KG1 (cell line): Measurements from ENCODE around the gene GALM.
"Not testable (repeated sequence)": the region's sequence is repeated elsewhere in the genome, so short reads cannot be mapped to it uniquely, and the experiment has no call there.

ENCODE experiments used
- DNase-seq: peaks from one replicate; lab custom pipeline; 2025; lab: John Stamatoyannopoulos, UW

The GALM gene

DNA sequence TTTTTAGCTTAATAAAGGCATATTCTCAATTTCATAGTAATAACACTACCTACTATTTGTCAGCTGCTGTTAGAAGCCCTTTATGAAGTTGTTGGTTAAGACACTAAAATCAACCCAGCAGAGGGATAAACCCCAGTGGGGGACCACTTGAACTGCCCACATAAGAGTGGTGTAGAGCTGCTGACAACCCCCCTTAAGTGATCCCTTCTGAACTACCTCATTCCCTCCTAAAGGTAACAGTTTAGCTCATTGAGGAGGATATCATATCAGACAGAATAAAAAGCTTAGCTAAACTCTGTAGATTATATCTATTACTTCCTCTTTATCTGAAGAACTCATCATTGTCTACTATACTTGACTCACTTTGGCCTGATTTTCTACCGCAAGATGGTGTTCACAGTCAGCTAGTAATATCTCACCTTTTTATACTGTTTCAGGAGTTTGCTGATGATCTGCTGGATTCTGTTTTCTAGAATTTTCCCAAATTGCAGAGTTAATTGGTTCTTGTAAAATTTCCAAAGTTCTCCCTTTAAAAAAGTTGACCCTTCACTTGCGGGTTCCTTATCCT, 16.2 kb downstream of the GALM start:
- DNase-seq: no peak

DNA sequence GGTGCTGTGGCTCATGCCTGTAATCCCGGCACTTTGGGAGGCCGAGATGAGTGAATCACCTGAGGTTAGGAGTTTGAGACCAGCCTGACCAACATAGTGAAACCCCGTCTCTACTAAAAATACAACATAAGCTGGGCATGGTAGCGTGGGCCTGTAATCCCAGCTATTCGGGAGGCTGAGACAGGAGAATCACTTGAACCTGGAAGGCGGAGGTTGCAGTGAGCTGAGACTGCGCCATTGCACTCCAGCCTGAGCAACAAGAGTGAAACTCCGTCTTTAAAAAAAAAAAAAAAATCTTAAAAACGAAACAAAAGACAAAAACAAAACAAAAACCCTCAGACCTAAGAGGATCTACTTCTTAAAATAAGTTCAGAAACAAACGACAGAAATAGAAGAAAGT, 16.7 kb downstream of the GALM start:
- not testable (repeated sequence) for DNase-seq

DNA sequence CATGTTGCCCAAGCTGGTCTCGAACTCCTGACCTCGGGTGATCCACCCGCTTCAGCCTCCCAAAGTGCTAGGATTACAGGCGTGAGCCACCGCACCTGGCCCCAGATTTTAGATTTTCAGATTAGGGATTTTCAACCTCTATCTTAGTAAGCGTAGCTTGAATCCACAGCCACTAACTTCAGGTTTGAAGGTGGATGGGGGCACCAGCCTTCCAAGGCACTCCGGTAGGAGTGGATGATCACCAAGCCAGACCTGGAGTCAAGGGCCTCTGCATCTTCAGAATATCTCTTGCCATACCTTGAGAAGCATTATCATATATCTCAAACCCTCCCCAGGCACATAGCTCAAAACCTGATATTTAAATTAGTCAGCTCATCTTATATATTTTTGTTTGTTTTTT, 17.9 kb downstream of the GALM start:
- DNase-seq: no peak

DNA sequence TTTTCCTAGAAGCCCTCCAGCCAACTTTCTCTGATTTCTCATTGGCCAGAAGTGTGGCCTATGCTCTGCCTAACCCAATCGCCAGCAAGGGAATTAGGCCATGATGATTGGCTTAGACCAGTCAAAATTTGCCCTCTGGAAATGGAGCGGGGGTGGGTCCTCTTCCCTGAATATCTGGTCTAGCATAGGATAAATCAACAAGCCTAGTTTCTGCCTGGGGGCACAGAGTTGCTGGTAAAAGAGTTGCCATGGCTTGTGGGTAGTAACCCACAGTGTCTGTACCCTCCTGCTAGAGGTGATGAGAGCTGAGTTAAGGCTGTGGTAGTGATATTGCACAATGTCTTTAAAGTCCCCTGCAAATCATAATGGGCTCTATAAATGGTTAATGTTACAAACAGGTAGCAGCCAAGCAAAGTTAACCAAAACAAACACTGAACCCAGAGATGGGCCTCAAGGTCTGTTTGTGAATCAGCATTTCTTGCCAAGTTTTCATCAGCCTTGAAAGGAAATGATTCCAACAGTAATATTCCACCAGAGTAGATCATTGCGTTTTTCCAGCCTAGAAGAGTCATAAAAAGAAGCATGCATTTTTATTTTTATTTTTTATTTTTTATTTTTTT, 19.3 kb downstream of the GALM start:
- no peak for DNase-seq

DNA sequence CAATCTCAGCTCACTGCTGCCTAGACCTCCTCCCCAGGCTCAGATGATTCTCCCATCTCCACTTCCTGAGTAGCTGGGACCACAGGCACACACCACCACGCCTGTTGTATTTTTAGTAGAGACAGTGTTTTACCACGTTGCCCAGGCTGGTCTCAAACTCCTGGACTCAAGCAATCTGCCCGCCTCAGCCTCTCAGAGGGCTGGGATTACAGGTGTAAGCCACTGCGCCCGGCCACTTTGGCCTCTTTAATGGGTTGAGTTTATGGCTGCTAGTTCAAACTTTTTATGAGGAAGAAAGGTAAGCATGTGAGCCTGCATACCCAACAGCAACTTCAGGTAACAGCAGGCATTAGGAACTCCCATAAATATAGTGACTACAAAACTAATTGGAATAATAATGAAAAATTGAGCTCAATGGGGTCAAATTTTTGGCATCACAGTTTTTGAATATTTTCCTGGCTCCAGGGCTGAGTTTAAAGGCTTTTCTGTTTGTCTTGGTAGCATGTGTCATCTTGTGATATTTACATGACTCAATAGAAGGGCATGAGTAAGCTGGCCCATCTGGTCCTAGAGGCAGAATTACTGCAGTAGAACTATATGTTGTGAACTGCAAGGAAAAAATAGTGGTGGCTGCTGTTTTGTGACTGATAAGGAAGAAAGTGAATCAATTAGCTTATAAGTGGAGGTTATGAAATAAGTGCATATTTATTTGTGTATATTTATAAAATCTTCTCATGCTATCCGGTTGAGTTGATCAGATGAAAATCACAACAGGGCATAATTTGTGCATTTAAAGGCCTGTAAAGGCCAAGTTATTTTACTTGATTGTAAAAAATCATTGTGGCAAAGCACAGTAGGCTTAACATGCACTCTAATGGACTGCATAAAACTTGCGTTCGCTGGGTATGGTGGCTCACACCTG, 24.8 kb downstream of the GALM start:
- no peak for DNase-seq

DNA sequence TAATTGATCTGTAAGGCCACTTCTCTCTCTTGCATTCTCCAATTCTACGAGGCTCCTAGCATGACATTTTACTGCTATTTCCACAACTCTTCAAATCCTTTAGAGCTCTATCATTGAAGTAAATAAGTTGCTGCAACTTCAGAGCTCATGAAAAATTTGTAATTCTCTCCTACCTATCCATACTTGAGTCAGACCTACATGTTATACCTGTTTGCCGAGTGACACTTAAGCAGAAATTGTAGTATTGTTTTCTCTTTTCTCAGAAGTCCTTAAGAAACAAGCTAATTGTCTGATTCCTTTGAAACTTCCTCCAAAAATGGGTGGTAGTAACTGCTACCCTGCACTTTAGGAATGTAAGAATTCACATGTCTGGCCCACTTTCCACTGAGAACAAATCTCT, 26.1 kb downstream of the GALM start:
- no peak for DNase-seq

DNA sequence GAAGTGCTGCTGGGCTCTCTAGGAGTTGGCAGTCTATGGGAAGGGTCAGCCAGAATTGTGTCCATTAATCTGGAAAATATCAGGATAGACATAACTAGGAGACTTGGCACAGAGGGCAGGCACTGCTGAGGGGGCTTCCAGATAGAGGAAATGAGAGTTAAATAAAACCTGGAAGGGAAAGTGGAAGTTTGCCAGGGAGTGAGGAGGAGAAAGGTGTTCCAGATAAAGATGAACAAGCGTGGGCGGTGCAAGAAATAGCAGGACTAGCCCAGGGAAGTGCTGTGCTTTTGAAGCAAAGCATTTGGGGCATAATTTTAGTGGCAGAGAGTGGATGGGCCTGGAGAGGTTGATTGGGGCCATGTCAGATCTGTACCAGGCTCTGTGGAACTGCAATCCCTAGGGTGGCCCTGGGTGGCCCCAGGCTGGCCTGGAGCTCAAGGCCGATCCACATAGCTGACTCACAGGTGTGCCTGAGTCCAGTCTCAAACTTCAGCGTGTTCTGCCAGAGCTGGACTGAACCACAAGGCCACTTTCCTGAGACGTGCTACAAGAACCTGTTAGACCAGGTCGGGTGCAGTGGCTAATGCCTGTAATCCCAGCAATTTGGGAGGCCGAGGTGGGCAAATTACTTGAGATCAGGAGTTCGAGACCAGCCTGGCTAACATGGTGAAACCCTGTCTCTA, 26.9 kb downstream of the GALM start:
- no peak for DNase-seq

DNA sequence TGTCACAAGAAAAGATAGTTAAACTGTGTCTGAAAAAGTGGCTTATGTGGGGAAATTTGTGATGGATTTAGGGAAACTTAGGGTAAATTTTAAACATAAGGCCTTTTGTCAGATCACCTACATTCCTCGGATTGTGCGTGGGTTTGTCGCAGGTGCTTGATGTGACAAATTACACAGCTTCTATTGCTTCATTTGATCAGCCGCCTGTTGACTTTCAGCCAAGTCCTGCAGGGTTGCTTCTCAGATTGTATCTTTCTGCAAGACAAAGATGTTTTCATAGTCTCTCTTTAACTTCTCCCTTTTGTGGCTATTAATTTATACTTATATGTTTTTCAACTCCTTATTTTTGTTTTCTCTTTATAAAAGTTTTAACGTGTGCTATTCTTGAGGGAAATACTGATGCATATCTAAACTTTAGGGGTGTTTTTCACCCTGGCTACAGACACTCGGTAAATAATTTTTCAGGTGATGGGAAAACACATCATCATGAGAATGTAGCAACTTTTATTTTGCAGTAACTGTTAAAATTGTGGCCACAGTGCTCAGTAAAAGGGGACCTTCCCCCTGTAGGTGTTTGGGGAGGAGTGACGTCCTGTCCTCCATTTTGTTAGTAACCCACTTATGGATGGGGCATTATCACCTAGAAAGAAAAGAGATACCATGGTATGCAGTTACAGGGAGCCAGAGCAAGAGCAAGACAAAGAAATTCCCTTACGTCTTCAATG, 31.4 kb downstream of the GALM start:
- no peak for DNase-seq

DNA sequence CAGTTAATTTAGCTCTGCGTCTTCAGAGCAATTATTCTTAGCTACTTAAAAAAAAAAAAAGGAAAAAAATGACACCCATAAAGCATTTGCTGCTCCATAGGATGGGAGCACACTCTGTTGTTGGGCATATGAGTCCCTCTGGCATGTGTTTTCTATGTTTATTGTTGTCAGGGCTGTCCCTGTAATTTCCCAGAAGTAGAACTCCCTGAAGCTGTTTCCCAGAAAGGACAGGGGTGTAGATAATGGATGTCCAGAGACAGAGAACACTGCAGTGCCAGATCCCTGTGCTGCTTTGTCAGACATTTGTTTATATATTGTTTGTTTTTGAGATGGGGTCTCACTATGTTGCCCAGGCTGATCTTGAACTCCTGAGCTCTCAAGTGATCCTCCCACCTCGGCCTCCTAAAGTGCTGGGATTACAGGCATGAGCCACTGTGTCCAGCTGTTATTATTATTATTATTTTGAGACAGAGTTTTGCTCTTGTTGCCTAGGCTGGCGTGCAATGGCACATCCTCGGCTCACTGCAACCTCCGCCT, 32.6 kb downstream of the GALM start:
- DNase-seq: no peak

DNA sequence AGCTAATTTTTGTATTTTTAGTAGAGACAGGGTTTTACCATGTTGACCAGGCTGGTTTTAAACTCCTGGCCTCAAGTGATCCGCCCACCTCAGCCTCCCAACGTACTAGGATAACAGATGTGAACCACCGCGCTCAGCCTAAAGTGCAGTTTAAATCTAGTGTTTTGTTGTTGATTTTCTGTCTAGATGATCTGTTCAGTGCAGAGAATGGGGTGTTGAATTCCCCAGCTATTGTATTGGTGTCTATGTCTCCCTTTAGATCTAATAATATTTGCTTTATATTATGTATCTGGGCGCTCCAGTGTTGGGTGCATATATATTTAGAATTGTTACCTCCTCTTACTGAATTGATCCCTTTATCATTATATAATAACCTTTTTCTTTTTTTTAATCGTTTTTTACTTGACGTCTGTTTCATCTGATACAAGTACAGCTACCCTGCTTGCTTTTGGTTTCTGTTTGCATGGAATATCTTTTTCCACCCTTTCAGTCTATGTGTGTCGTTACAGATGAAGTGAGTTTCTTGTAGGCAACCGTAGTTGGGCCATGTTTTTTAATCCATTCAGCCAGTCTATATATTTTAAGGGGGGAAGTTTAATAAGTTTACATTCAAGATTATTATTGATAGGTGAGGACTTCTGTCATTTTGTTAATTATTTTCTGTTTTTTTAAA, 34.3 kb downstream of the GALM start:
- no peak for DNase-seq

DNA sequence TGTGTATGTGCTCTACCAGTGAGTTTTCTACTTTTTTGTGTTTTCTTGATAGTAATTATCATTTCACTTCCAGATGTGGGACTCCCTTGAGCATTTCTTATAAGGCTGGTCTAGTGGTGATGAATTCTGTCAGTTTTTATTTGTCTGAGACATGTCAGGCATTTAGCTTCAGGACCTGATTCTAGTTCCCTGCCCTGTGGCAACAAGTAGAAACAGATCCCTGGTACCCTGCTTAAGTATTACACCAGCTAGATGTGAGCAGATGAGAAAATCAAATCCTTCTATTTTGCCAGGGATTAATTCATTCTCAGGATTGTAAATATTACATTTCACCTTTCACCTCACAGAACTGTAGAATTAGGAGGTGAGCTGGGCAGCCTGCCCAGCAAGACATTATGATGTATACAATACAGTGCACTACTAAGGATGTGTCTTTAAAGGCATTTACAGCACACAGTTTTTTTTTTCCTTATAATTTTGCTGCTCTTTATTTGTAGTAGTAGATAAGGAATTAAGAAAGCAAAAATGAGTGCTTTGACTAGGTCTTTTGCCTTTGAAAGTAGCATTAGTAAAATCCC, 35.1 kb downstream of the GALM start:
- no peak for DNase-seq

DNA sequence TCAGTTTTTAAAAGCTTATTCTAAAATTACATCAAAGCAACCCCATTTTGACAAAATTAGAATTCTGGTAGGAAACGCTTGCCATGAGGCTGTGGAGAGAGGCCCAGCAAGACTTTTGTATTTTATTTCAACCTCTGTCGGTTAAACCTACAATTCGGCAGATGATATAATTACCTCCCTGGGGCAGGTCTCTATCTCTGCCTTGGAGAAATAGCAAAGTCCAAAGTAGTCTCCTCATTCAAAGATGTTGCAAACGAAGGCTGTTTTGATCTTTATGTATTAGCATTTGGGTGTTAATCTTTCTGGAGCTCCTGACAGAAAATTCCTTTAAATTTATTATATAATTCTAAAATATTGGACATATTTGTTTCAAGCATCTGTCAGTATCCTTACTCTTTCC, 35.6 kb downstream of the GALM start:
- no peak for DNase-seq

DNA sequence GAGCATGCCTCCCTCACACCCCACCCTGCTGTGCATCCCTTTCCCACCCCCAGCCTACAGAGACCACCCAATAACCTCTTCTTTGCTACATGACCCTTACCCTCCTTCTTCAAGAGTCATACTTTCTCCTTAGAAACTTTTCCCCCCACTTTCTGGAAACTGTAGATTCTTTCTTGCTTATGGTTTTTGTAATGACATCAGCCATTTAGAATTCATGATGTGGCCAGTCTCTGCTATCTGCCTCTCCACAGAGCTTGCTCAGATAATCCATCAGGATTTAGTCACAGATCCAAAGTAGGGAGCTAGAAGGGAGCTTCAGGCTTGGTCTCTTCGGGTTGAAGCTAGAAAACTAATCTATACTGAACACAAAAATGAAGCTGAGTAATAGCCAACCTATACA, 36.5 kb downstream of the GALM start:
- no peak for DNase-seq

DNA sequence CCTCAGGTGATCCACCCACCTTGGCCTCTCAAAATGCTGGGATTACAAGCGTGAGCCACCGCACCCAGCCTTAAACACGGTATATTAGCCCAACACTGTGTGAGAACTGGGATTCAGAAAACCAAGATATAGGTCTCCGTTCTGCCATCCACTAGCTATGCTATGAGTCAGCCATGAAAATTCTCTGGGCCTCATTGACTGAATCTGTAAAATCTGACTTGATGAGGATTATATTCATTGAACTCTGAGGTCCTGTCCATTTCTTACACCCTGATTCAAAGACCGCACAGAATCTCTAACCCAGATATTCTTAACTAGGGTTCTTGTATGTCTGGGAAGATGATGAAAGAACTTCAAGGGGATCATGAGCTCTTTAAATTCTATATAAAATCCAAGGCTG, 37.4 kb downstream of the GALM start:
- not testable (repeated sequence) for DNase-seq

DNA sequence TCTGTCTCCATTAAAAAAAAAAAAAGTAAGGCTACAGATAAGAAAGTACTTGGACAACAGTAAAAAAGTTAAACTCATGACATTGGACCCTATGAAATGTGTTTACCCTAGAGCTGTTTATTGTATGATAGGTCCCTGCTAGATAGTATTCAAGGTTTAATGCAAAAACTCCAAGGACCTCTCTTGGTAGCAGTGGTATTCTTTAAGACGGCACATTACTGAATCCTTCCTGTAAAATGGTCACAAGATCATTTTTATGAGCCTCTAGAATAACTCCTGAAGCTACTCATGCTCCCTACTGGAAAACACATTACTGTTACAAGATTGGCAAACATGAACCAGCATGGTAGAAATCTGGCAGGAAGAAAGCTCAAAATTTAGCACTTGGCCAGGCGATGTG, 38.8 kb downstream of the GALM start:
- no peak for DNase-seq

DNA sequence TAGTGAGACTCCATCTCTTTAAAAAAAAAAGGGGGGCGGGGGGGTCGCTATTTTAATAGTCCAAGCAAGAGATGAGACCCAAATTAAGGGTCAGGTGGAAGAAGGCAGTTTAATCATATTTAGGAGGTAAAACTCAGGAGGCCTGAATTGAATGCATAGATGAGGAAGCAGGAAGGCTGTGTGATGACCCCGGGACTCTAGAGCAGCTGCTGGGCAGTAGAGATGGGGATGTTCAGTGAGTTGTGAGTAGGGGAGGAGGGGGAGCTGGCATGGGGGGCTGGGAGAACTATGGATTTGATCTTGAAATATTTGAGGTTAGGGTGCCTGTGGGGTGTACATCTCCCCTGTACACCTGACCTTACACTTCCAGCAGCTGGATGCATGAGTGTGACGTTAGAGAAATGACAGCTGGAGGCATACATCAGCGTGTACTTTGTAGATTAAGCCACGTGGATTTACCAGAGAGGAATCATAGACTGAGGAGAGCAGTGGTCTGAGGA, 41.0 kb downstream of the GALM start:
- DNase-seq: no peak

DNA sequence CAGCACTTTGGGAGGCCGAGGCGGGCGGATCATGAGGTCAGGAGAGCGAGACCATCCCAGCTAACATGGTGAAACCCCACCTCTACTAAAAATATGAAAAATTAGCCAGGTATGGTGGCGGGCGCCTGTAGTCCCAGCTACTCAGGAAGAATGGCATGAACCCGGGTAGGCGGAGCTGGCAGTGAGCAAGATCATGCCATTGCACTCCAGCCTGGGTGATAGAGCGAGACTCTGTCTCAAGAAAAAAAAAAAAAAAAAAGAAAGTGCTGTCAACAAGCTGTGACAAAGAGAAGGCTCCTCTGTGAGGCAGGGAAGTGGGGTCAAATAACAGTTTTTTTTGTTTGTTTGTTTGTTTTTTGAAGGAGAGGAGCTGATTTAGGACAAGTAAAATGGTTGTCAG, 42.6 kb downstream of the GALM start:
- DNase-seq: not testable (repeated sequence)

DNA sequence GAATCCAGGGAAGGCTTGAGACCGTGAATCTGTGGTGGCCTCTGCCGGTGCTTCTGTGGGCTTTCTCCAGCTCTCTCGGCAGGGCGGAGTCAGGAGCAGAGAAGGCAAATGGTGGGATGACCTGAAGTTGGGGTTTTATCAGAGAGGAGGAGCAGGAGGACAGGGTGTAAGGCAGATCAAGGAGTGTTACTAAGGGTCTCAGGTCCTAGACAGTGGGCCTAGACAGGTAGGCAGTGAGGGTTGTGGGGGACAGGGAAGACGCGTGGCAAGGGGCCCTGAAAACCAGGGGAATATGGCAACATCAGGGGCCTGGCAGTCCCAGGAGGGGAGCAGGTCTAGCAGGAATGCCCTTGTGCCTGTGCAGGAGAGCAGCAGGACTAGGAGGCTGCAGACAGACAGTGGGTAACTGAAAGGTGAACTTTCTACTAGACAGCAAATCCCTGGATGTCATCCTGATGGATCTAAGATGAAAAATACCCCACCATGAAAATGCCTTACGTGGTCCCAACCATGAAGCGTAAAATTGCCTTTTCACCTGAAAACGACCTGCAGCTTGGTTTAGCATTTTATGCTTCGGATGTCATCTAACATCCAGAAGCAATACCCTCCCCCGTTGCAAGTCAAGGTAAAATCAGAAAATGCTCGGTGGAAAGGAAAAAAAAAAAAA, 43.1 kb downstream of the GALM start:
- DNase-seq: no peak

DNA sequence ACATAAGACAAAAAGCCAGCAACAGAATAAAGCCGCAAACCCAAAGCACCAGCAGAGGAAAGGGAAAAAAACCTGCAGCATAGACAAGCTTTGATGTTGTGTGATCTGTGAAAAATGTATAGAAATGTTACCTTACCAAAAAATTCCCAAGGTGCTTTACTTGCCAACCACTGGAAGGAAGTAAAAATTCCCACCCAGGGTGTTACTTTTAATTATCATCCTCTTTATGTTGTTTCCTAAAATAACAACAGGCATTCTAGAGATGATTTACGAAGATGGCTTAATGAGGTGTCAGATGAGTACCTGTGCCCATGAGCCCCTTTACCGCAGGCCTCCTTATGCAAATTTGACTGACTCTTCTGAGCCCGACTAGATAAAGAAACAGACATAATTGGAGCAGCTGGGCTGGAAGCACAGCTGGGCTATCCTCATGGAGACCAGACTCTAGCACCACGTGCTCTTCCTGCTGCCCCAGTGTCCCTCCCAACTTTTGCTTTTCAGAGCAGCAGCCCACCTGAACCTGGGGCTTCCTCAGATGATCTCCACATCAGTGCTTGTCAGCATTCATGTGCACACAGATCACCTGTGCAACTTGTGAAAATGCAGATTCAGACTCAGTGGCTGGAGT, 43.8 kb downstream of the GALM start:
- DNase-seq: no peak

DNA sequence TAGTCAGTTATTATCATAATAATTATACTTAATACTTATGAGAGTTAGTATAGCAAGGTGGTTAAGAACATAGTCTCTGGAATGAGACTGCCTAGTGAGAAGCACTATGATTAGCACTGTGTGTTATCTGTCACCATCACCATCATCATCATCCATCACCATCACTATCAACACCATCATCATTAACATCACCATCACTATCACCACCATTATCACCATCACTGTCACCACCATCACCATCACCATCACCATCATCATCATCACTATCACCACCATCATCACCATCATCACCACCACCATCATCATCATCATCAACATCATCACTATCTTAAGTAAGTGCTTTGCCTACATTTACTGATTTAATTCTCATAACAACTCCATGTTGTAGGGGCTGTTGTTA, 45.6 kb downstream of the GALM start:
- DNase-seq: no peak
